ENCODE measurements around the gene ABHD12. TPM values are rescaled to one million over a fixed set of nuclear protein-coding genes. Genes with fewer than 3 reads are reported as not detected.
"Not testable (repeated sequence)": the region's sequence is repeated elsewhere in the genome, so short reads cannot be mapped to it uniquely, and the experiment has no call there.

The ABHD12 gene
- total RNA-seq, 2 experiments from 2014 or later: 22.3 to 24.1 TPM

GRCh38 chr20:25400291-25400732 is 9.7 kb upstream of the ABHD12 start:
- H3K4me3 Mint-ChIP-seq; H3K27me3 Mint-ChIP-seq; DNase-seq; POLR2A ChIA-PET; H3K36me3 Mint-ChIP-seq; intact Hi-C loops (cut with micrococcal nuclease); H3K27ac Mint-ChIP-seq; H3K4me1 Mint-ChIP-seq (ENCODE audit: low read depth): not testable (repeated sequence)
- H3K9me3 Mint-ChIP-seq: peaks cover 29% of the 10 kb centered on the region
- CTCF ChIA-PET: interaction anchor here (2.6 to 4.4 kb wide), 3 partner anchors 105 to 405 kb away, joined by 13 to 44 read pairs (median 21); no protein-coding TSS in a partner anchor

- no peaks in the 10 kb centered on the region for H3K27me3 Mint-ChIP-seq
- H3K36me3 Mint-ChIP-seq: peaks cover 8% of the 10 kb centered on the region
- H3K4me3 Mint-ChIP-seq: no peak overlapping the region
- ChIA-PET POLR2A (no interaction called here), CTCF (interaction anchor here (0.7 to 4.4 kb wide), 30 partner anchors 8 to 404 kb away, joined by 3 to 44 read pairs (median 4); partner anchors contain the start of genes ABHD12 and GINS1)
- no peak overlapping the region for H3K27ac Mint-ChIP-seq
- no peaks in the 10 kb centered on the region for H3K4me1 Mint-ChIP-seq (ENCODE audit: low read depth)
- DNase-seq: peak; percentile 23
- intact Hi-C loops (cut with micrococcal nuclease): loop anchor here (1.0 kb wide), 2 partner anchors 89 to 105 kb away; no protein-coding TSS in a partner anchor
- peaks cover 24% of the 10 kb centered on the region for H3K9me3 Mint-ChIP-seq
These were observed 8.4 kb upstream of the ABHD12 start for GRCh38 chr20:25399037-25399430.

GRCh38 chr20:25398376-25399036 is 7.9 kb upstream of the ABHD12 start:
- DNase-seq: no peak
- Mint-ChIP-seq H3K27me3 (no peaks in the 10 kb centered on the region), H3K4me1 (ENCODE audit: low read depth) (no peaks in the 10 kb centered on the region), H3K9me3 (peaks cover 20% of the 10 kb centered on the region), H3K27ac (no peak overlapping the region), H3K4me3 (no peak overlapping the region), H3K36me3 (peaks cover 8% of the 10 kb centered on the region)
- intact Hi-C loops (cut with micrococcal nuclease): loop anchor here (1.0 kb wide), 2 partner anchors 88 to 104 kb away; no protein-coding TSS in a partner anchor
- POLR2A ChIA-PET: no interaction called here
- CTCF ChIA-PET: interaction anchor here (0.7 to 4.4 kb wide), 29 partner anchors 10 to 404 kb away, joined by 3 to 44 read pairs (median 5); partner anchors contain the start of gene GINS1

DNA sequence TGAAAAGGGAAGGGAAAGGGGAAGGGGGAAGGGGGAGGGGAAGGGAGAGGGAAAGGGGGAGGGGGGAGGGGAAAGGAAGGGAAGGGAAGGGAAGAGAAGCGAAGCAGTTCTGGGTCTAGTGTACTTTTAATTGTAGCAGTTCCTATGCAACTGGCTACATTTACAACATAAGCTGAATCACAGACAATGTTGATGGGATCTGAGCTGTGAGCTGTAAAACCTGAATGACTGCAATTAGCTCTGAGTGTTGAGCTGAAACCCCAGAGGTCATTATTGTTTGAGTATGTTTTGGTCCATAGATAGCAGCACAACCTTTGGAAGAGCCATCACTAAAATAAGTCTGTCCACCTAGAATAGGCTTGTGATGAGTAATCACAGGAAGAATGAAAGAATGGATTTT is 7.2 kb upstream of the ABHD12 start:
- POLR2A ChIA-PET: no interaction called here

GRCh38 chr20:25397096-25397495 is 6.5 kb upstream of the ABHD12 start:
- Mint-ChIP-seq H3K27me3 (no peaks in the 10 kb centered on the region), H3K4me1 (ENCODE audit: low read depth) (no peaks in the 10 kb centered on the region), H3K36me3 (peaks cover 1% of the 10 kb centered on the region), H3K4me3 (no peak overlapping the region), H3K27ac (no peak overlapping the region), H3K9me3 (peaks cover 8% of the 10 kb centered on the region)
- ChIA-PET CTCF (interaction anchor here (1.3 to 4.4 kb wide), 5 partner anchors 9 to 102 kb away, joined by 4 to 44 read pairs (median 21); partner anchors contain the start of gene GINS1), POLR2A (no interaction called here)
- no peak for DNase-seq
- intact Hi-C loops (cut with micrococcal nuclease): no loop called here

More for the DNA sequence above, 7.2 kb upstream of the ABHD12 start:
- intact Hi-C loops (cut with micrococcal nuclease): no loop called here
- Mint-ChIP-seq H3K4me3 (no peak overlapping the region), H3K27me3 (no peaks in the 10 kb centered on the region), H3K9me3 (peaks cover 13% of the 10 kb centered on the region), H3K36me3 (peaks cover 5% of the 10 kb centered on the region), H3K4me1 (ENCODE audit: low read depth) (no peaks in the 10 kb centered on the region), H3K27ac (no peak overlapping the region)
- no peak for DNase-seq
- CTCF ChIA-PET: interaction anchor here (1.3 to 4.4 kb wide), 11 partner anchors 8 to 403 kb away, joined by 3 to 44 read pairs (median 8); partner anchors contain the start of gene GINS1

- no peak for DNase-seq
- intact Hi-C loops (cut with micrococcal nuclease): loop anchor here (5.0 kb wide), 3 partner anchors 148 to 448 kb away; partner anchors contain the start of genes APMAP, CST7 and PYGB
- H3K36me3 Mint-ChIP-seq: no peaks in the 10 kb centered on the region
- POLR2A ChIA-PET: no interaction called here
- H3K4me1 Mint-ChIP-seq (ENCODE audit: low read depth): peaks cover 2% of the 10 kb centered on the region
- no peaks in the 10 kb centered on the region for H3K9me3 Mint-ChIP-seq
- CTCF ChIA-PET: no interaction called here
- H3K27me3 Mint-ChIP-seq: no peaks in the 10 kb centered on the region
- H3K27ac Mint-ChIP-seq: no peak overlapping the region
- H3K4me3 Mint-ChIP-seq: no peak overlapping the region
These were observed 4.4 kb upstream of the ABHD12 start for GRCh38 chr20:25394996-25395395.

DNA sequence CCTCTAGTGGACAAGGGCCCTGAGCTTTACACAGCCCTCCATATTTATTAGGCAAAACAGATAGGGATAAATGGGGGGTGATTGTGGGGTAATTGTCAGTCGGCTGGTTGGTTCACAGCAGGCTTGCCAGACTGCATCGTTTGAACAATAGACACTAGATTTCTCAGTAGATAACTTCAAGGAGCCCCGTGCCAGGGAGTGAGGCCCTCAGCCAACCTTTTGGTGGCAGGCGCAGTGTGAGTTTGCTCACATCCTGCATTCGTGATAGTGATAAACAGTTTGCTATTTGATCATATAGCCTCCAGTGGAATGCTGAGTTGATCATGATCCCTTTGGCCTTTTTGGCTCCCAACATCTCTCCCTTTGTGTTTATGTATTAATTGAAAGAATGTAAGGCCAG is 3.6 kb upstream of the ABHD12 start:
- no peak overlapping the region for H3K27ac Mint-ChIP-seq
- POLR2A ChIA-PET: no interaction called here
- intact Hi-C loops (cut with micrococcal nuclease): loop anchor here (5.0 kb wide), 3 partner anchors 147 to 447 kb away; partner anchors contain the start of genes APMAP, CST7 and PYGB
- no peaks in the 10 kb centered on the region for H3K9me3 Mint-ChIP-seq
- H3K27me3 Mint-ChIP-seq: no peaks in the 10 kb centered on the region
- CTCF ChIA-PET: no interaction called here
- DNase-seq: no peak
- peaks cover 6% of the 10 kb centered on the region for H3K4me1 Mint-ChIP-seq (ENCODE audit: low read depth)
- peaks cover under 1% of the 10 kb centered on the region for H3K36me3 Mint-ChIP-seq
- no peak overlapping the region for H3K4me3 Mint-ChIP-seq

DNA sequence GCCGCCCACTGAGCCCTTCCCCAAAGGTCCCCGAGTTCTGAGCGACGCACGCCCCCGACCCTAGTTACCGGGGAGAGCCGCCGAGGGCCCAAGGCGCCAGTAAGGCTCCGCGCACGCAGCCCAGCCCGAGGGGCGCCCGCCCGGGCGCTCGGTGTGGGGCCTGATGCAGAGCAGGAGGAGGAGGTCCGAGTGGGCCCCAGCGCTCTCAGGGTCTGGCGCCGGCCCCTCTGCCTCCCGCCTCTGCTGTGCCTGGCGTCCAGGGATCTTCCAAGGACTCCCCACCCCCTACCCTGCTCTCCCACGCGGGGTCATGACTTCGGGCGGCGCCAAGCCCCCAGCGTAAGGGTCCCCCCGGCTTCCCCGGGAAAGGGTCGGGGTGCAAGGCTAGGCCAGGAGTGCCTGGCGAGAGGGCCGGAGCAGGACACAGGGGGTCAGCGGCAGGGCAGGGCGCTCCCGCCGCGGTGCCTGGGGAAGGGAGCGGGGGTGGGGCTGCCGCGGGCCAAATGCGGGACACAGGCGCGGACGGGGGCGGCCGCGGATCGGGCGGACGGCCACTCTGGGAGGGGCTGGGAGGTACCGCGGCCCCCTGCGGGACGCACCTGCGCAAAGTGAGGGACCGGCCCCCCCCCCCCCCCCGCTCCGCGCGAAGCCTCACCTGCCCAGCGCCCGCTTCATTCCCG is 637 bp downstream of the ABHD12 start:
- intact Hi-C loops (cut with micrococcal nuclease): loop anchor here (1.0 to 5.0 kb wide), 7 partner anchors 17 to 443 kb away; partner anchors contain the start of genes APMAP, CST7, GINS1 and PYGB
- CTCF ChIA-PET: interaction anchor here (0.7 to 1.7 kb wide), 2 partner anchors 80 to 143 kb away, joined by 3 to 5 read pairs; partner anchors contain the start of gene PYGB
- Mint-ChIP-seq H3K27ac (peak overlapping the region; percentile 54), H3K36me3 (peaks cover 6% of the 10 kb centered on the region), H3K4me3 (peak overlapping the region; percentile 83), H3K27me3 (no peaks in the 10 kb centered on the region), H3K4me1 (ENCODE audit: low read depth) (peaks cover 12% of the 10 kb centered on the region), H3K9me3 (no peaks in the 10 kb centered on the region)
- POLR2A ChIA-PET: interaction anchor here (2.6 kb wide), 1 partner anchor 18 kb away, joined by 14 read pairs; the partner anchor contains the start of gene GINS1
- peak; percentile 38 for DNase-seq

DNA sequence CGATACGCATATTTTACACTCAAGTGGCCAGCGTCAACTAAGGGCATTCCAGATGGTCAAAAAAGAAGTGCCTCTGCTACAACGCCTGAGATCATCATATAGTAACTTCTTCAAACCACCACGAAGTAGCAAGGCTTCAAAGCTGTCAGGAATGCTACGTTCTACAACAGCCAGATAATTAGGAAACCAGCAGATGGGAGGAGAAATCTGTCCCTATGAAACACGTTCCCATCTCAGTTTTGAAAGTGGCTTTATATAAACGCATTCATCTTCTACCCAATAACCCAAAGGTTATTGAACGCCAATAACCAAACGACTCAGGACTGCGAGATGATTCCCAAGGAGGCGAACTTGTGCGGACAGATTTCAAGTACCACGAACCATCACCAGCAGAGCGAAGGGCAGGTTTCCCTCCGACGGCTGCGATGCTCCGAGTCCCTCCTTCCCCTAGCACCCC is 1.2 kb downstream of the ABHD12 start:
- CTCF ChIA-PET: no interaction called here
- POLR2A ChIA-PET: no interaction called here

DNA sequence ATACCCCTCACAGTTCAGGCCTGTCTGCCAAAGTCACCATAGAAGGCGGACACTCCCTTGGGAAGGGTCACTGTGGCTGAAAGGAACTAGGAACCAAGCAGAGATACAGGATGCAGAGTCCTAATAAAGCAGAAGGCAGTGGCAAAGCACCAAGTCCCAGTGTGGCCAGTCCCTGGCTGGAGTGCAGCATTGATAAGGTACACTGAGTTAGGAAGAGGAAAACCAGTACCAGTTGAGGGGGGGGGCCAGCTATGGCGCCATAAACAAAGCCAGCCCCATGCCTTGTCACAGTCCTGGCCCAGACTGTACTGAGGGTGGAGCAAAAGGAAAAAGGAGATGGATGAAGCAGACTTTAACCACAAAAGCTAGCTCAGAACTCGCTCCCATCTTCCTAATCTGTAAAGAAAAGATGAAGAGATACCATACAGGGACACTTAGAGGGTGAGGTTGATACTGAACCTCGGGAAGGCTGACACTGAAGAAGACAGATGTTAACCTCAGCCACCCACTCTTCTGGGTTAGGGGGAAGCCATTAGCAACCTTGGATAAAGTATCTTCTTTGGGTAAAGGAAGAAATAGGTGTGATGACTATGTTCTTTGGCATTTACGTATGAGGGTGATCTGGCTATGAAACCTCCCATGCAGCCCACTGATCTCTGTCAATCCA is 7.8 kb downstream of the ABHD12 start:
- no peak for DNase-seq
- H3K4me3 Mint-ChIP-seq: no peak overlapping the region
- no peak overlapping the region for H3K27ac Mint-ChIP-seq
- no peaks in the 10 kb centered on the region for H3K27me3 Mint-ChIP-seq
- intact Hi-C loops (cut with micrococcal nuclease): no loop called here
- CTCF ChIA-PET: interaction anchor here (0.6 kb wide), 1 partner anchor 393 kb away, joined by 3 read pairs; no protein-coding TSS in a partner anchor
- POLR2A ChIA-PET: no interaction called here
- H3K4me1 Mint-ChIP-seq (ENCODE audit: low read depth): peaks cover 6% of the 10 kb centered on the region
- H3K36me3 Mint-ChIP-seq: peaks cover 3% of the 10 kb centered on the region
- no peaks in the 10 kb centered on the region for H3K9me3 Mint-ChIP-seq

More for the DNA sequence above, 1.2 kb downstream of the ABHD12 start:
- DNase-seq: no peak
- H3K27ac Mint-ChIP-seq: peak overlapping the region; percentile 54
- no peaks in the 10 kb centered on the region for H3K27me3 Mint-ChIP-seq
- peak overlapping the region; percentile 83 for H3K4me3 Mint-ChIP-seq
- peaks cover 6% of the 10 kb centered on the region for H3K36me3 Mint-ChIP-seq
- H3K9me3 Mint-ChIP-seq: no peaks in the 10 kb centered on the region
- H3K4me1 Mint-ChIP-seq (ENCODE audit: low read depth): peaks cover 12% of the 10 kb centered on the region
- intact Hi-C loops (cut with micrococcal nuclease): no loop called here

DNA sequence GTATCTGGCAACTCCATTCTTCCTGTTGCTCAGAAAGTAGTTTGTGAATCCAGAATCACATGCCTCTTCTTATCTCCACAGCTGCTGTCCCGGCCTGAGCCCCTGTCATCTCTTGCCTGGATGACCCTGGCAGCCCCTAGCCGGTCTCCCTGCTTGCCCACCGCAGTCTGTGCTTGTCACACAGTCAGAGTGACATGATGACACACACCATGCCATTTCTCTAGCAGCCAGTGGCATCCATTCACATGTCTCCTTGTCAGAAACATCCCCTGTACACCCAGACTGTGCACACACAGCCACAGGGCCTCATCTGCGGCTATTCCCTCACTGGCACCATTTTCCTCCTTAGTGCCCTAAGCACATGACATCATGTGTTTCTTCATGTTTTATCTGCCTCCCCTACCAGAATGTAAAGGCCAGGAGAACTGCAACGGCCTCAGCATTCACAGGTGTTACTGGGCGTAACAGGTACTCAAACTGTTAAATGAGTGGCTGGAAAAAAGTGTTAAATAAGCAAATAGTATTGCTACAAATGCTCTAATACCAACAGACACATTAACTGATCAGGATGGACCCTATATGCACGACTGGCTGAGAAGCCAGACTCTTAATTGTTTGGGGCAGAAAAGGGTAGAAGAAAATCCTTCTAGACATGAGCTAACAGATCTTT is 9.6 kb downstream of the ABHD12 start:
- intact Hi-C loops (cut with micrococcal nuclease): no loop called here
- Mint-ChIP-seq H3K36me3 (peaks cover 3% of the 10 kb centered on the region), H3K9me3 (no peaks in the 10 kb centered on the region), H3K27me3 (no peaks in the 10 kb centered on the region), H3K4me3 (no peak overlapping the region), H3K4me1 (ENCODE audit: low read depth) (peaks cover 6% of the 10 kb centered on the region), H3K27ac (no peak overlapping the region)
- ChIA-PET CTCF (no interaction called here), POLR2A (no interaction called here)
- no peak for DNase-seq

All from activated CD4-positive, alpha-beta memory T cell treated with anti-CD3 and anti-CD28 coated beads for 36 hours (primary cell).